GM19372 (cell line): ENCODE measurements around the gene SUSD1.

Source experiments
- ATAC-seq: cut with Tn5 transposase; IDR thresholded peaks from one replicate; pipeline ENCODE4 v1.9.1; 2021; ENCODE audit warnings: mild to moderate bottlenecking, low read depth, moderate library complexity; ENCODE audit not compliant: unreplicated experiment

The SUSD1 gene

DNA sequence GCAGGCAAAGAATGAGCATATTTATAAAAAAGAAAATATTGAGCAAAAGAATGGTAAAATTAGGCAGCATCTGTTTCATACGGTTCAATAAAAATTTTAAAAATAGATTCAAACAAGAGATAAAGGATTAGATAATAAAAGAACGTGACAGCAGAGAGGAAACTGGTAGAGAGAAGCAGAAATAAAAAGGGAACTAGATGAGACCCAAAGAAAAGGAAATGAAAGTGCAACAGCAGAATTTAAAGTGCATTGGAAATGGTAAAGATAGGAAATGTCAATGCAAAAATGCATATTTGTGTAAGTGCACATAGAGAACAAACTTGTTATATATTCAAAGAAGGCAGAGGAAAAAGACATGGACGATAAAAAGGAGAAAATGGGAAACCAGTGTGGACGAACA lies 70.2 kb downstream of the SUSD1 start:
- ATAC-seq = no peak

GRCh38 chr9:112104401-112104800 lies 70.7 kb downstream of the SUSD1 start:
- no peak for ATAC-seq

- ATAC-seq = no peak
These were observed 71.7 kb downstream of the SUSD1 start for GRCh38 chr9:112103405-112103804.

- no peak for ATAC-seq
These were observed 77.1 kb downstream of the SUSD1 start for GRCh38 chr9:112097712-112098688.

- ATAC-seq = no peak
These were observed 80.0 kb downstream of the SUSD1 start for GRCh38 chr9:112094948-112095681.

- no peak for ATAC-seq
These were observed 80.9 kb downstream of the SUSD1 start for GRCh38 chr9:112094241-112094640.

DNA sequence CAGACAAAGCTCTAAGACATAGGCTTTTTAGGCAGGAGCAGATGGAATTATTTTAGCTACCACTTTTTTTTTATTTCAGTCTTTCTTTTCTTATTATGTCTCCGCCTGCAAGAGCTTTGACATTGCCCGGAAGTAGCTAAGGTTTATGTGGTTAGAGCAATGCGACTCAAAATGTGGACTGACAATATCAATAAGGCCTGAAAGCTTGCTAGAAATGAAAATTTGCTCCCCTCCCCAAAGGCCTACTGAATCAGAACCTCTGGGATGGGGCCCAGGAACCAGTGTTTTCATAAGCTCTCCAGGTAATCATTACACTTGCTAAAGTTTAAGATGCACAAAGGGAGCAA lies 81.3 kb downstream of the SUSD1 start:
- no peak for ATAC-seq

- no peak for ATAC-seq
These were observed 81.8 kb downstream of the SUSD1 start for GRCh38 chr9:112093147-112093869.

DNA sequence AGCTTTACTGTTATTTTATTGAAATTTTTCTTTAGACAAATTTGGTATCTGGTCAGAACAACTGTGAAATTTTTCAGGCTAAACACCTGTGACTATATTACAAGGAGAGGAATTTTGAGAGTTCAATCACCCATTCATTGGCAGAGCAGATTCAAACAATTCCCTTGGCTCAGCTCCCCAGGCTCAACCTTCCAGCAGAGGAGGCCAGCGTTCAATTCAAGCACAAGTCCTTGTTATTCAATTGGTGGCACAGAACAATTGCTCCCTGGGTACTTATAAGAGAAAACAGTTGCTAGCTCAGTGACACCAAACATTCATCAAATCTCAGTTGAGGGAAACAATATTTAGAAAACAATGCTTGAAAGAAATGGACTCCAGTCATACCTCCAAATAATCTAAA lies 83.3 kb downstream of the SUSD1 start:
- ATAC-seq = no peak

DNA sequence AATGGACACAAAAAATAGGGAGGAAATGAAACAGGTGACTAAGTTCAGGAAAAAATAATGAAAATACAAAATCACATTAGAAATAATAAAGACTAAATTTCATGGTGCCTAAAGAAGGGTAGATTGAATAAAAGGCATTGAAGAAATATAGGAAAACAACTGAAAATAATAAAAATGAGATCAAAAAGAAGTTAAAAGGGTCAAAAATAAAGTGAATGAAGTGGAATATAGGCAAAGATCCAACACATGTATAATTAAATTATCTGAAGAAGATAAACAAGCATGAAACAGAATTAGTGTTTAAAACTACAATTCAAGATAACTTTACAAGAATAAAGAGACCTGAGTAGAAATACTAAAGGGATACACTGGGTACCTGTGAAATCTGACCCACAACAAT lies 87.6 kb downstream of the SUSD1 start:
- no peak for ATAC-seq

- ATAC-seq = no peak
These were observed 88.5 kb downstream of the SUSD1 start for GRCh38 chr9:112086627-112087026.

GRCh38 chr9:112084907-112085306 lies 90.2 kb downstream of the SUSD1 start:
- no peak for ATAC-seq

GRCh38 chr9:112084334-112084733 lies 90.8 kb downstream of the SUSD1 start:
- ATAC-seq = no peak

DNA sequence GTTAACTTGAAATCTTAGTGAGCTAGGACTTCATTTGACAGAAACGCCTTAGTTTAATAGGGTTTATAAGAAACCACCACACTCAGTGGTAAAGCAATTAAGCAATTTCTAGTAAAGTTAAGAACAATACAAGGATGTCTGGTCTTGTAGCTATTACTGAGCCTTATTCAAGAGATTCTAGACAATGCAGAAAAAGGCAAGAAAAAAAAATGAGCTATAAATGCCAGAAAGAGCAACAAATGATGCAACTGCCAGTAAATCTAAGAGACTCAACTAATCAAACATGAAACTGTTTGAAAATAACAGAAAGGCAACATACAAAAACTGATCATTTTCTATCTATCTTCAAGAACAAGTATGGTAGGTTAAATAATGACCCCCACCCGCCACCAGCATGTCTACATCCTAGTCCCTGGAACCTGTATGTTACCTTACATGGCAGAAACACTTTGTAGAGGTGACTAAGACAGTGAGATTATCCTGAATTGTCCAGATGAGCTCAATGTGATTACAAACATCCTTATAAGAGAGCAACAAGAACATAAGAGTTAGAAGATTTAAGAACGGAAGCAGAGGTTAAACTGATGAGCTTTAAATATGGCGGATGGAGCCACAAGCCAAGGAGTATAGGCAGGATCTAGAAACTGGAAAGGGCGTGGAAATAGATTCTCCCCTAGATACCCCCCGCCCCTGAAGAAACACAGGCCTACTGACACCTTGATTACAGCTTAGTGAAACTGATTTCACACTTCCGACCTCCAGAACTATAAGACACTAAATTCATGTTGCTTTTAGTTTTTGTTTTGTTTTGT lies 93.0 kb downstream of the SUSD1 start:
- no peak for ATAC-seq

DNA sequence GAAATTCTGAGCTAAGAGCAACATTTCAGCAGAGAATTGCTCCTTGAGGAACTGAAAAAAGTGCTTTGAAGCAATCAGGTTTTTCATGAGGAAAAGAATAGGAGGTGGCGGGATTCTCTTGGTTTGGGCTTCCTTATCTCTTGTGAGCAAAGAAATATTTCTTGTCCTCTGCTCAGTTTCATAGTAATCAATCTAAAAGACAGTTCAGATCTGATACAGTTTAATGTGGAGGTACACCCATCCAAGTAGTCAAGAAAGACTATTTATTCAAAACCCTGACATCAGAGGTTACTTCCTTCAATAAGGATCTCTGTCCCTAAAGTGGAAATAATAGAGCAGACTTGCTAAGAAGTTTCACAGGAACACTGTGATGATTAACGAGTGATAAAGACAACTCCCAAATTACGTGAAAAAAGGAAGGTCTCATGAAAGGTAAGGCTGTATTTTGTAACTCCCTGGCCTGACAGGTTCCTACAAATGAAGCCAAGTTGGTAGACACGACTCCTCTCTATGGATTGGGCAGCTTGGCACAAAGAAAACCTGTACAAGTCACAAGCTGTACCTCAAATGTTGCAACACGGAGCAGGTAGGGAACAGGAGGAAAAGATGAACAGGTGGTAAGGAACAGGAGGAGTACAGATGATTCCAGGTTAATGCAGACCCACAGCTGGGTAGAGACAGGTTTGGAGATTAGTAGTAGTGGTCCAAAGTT lies 94.1 kb downstream of the SUSD1 start:
- ATAC-seq = no peak

DNA sequence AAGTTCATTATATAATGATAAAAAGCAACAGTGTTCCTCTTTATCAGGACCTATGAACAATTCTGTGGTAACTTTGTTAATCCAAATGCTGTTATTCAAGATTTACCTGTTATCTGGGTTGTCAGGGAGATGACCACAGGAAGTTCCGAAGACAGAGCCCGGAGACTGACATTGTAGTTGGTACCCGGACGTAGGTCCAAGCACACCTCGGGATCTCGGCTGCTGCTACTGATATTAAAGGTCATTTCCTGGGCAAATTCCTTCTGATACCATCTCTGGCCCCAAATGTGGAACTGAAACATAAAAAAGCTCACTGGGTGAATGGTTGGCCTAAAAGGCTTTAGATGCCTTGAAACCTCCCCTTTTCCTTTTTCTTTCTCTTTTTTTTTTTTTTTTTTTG lies 96.7 kb downstream of the SUSD1 start:
- no peak for ATAC-seq

DNA sequence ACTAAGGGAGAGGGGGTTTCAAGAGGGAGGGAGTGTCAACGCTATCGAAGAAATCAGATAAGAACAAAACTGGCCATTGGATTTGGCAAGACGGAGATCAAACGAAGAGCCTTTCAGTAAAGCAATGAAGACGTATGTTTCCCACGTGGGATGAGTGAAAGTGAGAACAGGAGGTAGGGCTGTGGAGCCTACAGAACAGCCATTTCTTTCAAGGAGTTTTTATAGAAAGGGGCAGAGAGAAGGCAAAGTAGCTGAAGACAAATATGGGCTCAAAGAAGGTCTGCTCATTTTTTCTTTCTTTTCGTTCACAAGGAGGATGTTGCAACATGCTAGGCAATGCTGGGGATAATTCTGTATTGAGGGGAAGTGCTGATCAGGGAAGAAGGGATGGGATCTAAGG lies 98.3 kb downstream of the SUSD1 start:
- ATAC-seq = no peak

DNA sequence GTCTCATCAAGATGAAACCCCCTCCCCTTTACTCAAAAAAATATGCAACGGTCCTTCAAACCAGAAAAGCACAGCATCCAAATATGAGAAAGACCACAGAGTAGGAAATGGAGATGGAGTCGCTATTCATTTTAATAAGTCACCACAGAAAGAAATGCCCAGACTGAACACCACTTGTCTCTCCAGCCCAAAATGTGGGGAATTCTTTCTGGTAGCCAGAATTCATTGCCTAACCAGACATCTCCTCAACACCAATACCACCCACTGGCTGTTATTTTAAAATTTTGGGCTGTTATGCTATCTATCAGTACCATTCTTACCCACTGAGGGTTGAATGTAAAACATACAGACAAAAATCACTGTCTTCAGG lies 100.1 kb downstream of the SUSD1 start:
- ATAC-seq = no peak

GRCh38 chr9:112074250-112075008 lies 100.7 kb downstream of the SUSD1 start:
- ATAC-seq = peak; percentile 44
